ENCODE data around the gene TXN2. TPM values are rescaled to one million over a fixed set of nuclear protein-coding genes. Genes with fewer than 3 reads are reported as not detected.
A peak's percentile ranks its signal among the peaks of the same experiment; 100 is the strongest.

The TXN2 gene
- total RNA-seq, 8 experiments from 2014 or later: 44.9 to 82.2 (median 61.0) TPM

DNA sequence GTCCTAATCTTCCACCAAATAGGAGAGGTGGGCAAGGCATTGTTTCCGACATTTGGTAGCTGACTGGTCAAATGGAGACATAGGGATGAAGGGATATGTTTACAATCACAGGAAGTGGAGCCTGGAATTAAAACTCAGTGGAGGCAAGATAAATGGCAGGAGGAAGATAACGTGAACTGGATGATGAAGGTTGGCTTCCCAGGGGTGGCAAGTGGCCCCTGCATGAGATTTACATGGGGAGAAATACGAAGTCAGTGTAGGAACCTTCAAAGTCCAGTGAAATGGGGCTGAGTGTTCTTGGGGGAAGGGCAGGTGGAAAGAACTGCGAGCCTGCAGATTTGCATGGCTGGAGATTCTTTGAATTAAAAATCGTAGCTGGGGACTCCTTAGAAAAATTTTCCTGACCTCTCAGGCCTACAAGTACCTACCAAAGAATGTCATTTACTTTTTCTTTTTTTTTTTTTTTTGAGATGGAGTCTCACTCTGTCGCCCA lies 26.1 kb upstream of the TXN2 start:
- peaks cover 22 to 23% of the 10 kb centered on the region in 2 donors for H3K4me1 ChIP-seq (replicated peaks in 1 of 2)
- no peak for ATAC-seq (replicated peaks in 6 of 8)
- H3K27ac ChIP-seq: peak overlapping the region in 1 of 2 donors; percentile 73
- in situ Hi-C loops (cut with MboI; ENCODE audit: low pct_unique_long_range_greater_than_20kb in 2 of 9, low sequenced_read_pairs in 9 of 9, unreplicated experiment in 9 of 9): no loop called here
- 83 to 100% (median 100%) methylated on average over 1 to 5 of the region's 6 CpGs; no CpG with 5 or more reads in 2 of the 10 experiments for WGBS, 10 experiments
- peak overlapping the region; percentile 27 to 55 (median 33) for H3K4me3 ChIP-seq

DNA sequence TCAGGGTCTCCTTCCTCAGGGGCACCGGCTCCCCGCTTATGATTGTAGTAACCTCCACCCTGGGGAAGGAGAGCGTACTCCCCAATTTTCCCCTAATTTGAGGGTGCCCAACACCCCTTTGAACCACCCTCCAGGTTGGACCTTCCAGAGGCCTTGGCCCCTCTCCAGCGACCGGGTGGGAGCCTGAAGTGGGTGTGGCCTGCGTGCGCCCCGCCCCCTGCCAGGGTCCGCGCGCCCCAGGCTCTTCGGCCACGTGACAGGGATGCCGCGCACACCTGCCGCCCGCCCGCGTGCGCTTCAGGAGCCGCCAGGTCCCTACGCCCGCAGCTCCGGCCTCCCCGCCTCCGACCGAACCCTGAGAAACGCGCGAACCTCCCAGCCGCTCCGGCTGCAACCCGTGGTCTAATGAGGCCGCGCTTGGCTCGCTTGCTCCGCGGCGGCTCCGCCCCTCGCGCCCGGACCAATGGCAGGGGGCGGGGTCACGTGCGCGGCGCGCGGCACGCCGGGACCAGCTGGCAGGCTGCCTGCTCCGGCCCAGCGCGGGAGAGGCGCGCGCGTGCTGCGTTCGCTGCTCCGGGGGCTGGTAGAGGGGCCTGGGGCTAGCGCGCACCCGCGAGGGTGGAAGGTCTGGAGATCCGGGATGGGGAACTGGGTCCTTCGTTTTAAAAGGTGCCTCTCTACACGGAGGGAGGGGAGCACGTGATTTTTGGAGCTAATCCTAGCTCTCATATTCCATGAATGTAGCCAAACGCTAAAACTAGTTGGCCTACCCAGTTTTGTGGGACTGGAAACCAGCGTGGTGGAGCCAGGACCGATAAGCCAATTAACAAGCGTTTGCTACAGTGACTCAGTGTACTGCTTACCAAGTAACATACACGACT lies 25.4 kb upstream of the TXN2 start, which contains the start of gene FOXRED2:
FOXRED2 (minus strand) TSS at position 404 of the 881 bp plus-strand sequence. CDS start 618 bp downstream, outside the sequence.
- peak within 1 kb of the TSS; percentile 67 to 81 for H3K27ac ChIP-seq
- H3K4me3 ChIP-seq: peak within 1 kb of the TSS; percentile 27 to 55 (median 33)
- WGBS, 10 experiments: 10 to 100% (median 24%) methylated on average over 2 to 10 of the region's 75 CpGs; no CpG with 5 or more reads in 4 of the 10 experiments
- in situ Hi-C loops (cut with MboI; ENCODE audit: low pct_unique_long_range_greater_than_20kb in 2 of 9, low sequenced_read_pairs in 9 of 9, unreplicated experiment in 9 of 9): no loop called here
- ATAC-seq (replicated peaks in 6 of 8): peak; percentile 69 to 97 (median 95)
- peaks cover 22 to 23% of the 10 kb centered on the region in 2 donors for H3K4me1 ChIP-seq (replicated peaks in 1 of 2)

DNA sequence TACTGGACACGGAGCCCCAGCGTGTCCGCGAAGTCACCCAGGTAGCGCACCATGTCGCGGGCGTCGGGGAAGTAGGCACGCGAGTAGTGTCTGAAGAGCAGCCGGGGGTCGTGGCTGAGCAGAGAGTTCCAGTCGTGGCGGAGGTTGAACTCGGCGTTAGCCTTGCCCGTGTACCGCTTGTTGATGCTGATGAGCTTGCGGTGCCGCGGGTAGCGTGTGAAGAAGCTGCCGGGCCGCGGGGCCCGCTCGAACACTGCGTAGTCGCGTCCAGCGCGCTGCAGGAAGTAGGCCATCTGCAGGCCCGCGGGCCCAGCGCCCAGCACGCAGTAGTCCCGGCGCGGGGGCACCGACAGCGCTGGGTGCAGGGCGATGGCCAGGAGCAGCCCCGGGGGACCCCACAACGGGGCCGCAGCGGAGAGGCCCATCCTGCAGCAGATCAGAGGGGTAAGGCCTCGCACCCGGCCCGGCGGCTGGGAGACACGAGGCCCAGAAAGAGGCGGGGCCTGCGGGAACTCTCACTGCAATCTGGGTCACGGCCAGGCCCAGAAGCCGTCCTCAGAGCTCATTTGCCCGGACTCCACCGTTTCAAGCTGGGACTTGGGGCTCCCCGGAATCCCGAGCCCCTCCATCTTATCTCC lies 24.7 kb upstream of the TXN2 start:
- in situ Hi-C loops (cut with MboI; ENCODE audit: low pct_unique_long_range_greater_than_20kb in 2 of 9, low sequenced_read_pairs in 9 of 9, unreplicated experiment in 9 of 9): no loop called here
- peak overlapping the region; percentile 67 to 81 for H3K27ac ChIP-seq
- peaks cover 22 to 23% of the 10 kb centered on the region in 2 donors for H3K4me1 ChIP-seq (replicated peaks in 1 of 2)
- WGBS, 10 experiments: 50 to 100% (median 95%) methylated on average over 2 to 31 of the region's 60 CpGs; no CpG with 5 or more reads in 4 of the 10 experiments
- H3K4me3 ChIP-seq: peak overlapping the region; percentile 27 to 55 (median 33)
- ATAC-seq (replicated peaks in 6 of 8): peak in 1 of 8 experiments; percentile 0

GRCh38 chr22:36497910-36498665 lies 16.6 kb upstream of the TXN2 start:
- ATAC-seq (replicated peaks in 6 of 8): peak in 6 of 8 experiments; percentile 12 to 61 (median 14)
- Histone ChIP-seq H3K4me1 (replicated peaks in 1 of 2) (no peaks in the 10 kb centered on the region), H3K4me3 (no peak overlapping the region), H3K27ac (no peak overlapping the region)
- WGBS, 10 experiments: 67 to 100% (median 90%) methylated on average over 1 to 11 of the region's 30 CpGs; no CpG with 5 or more reads in 2 of the 10 experiments
- in situ Hi-C loops (cut with MboI; ENCODE audit: low pct_unique_long_range_greater_than_20kb in 2 of 9, low sequenced_read_pairs in 9 of 9, unreplicated experiment in 9 of 9): no loop called here

GRCh38 chr22:36493690-36494110 lies 12.3 kb upstream of the TXN2 start:
- Histone ChIP-seq H3K27ac (no peak overlapping the region), H3K4me3 (no peak overlapping the region), H3K4me1 (replicated peaks in 1 of 2) (no peaks in the 10 kb centered on the region)
- whole genome bisulfite sequencing, 10 experiments: 79 to 93% (median 89%) methylated on average over 2 to 10 of the region's 16 CpGs; no CpG with 5 or more reads in 4 of the 10 experiments
- in situ Hi-C loops (cut with MboI; ENCODE audit: low pct_unique_long_range_greater_than_20kb in 2 of 9, low sequenced_read_pairs in 9 of 9, unreplicated experiment in 9 of 9): no loop called here
- no peak for ATAC-seq (replicated peaks in 6 of 8)

GRCh38 chr22:36492109-36492508 lies 10.7 kb upstream of the TXN2 start:
- Histone ChIP-seq H3K4me1 (replicated peaks in 1 of 2) (no peaks in the 10 kb centered on the region), H3K4me3 (no peak overlapping the region), H3K27ac (no peak overlapping the region)
- WGBS, 10 experiments: 80 to 100% (median 91%) methylated on average over 1 to 4 of the region's 5 CpGs; no CpG with 5 or more reads in 5 of the 10 experiments
- ATAC-seq (replicated peaks in 6 of 8): no peak
- in situ Hi-C loops (cut with MboI; ENCODE audit: low pct_unique_long_range_greater_than_20kb in 2 of 9, low sequenced_read_pairs in 9 of 9, unreplicated experiment in 9 of 9): no loop called here

- no peaks in the 10 kb centered on the region for H3K4me1 ChIP-seq (replicated peaks in 1 of 2)
- WGBS, 10 experiments: 60 to 100% (median 91%) methylated on average over 1 to 7 of the region's 7 CpGs; no CpG with 5 or more reads in 1 of the 10 experiments
- in situ Hi-C loops (cut with MboI; ENCODE audit: low pct_unique_long_range_greater_than_20kb in 2 of 9, low sequenced_read_pairs in 9 of 9, unreplicated experiment in 9 of 9): no loop called here
- ATAC-seq (replicated peaks in 6 of 8): peak in 3 of 8 experiments; percentile 25 to 96 (median 95)
- H3K27ac ChIP-seq: no peak overlapping the region
- no peak overlapping the region for H3K4me3 ChIP-seq
Observed at GRCh38 chr22:36491155-36491554, 9.7 kb upstream of the TXN2 start.

- in situ Hi-C loops (cut with MboI; ENCODE audit: low pct_unique_long_range_greater_than_20kb in 2 of 9, low sequenced_read_pairs in 9 of 9, unreplicated experiment in 9 of 9): no loop called here
- no peak overlapping the region for H3K4me3 ChIP-seq
- H3K4me1 ChIP-seq (replicated peaks in 1 of 2): peaks cover 6 to 7% of the 10 kb centered on the region in 2 donors
- 17 to 89% (median 79%) methylated on average over 1 to 8 of the region's 13 CpGs; no CpG with 5 or more reads in 1 of the 10 experiments for WGBS, 10 experiments
- no peak overlapping the region for H3K27ac ChIP-seq
- no peak for ATAC-seq (replicated peaks in 6 of 8)
Observed at GRCh38 chr22:36486619-36487384, 5.4 kb upstream of the TXN2 start.

DNA sequence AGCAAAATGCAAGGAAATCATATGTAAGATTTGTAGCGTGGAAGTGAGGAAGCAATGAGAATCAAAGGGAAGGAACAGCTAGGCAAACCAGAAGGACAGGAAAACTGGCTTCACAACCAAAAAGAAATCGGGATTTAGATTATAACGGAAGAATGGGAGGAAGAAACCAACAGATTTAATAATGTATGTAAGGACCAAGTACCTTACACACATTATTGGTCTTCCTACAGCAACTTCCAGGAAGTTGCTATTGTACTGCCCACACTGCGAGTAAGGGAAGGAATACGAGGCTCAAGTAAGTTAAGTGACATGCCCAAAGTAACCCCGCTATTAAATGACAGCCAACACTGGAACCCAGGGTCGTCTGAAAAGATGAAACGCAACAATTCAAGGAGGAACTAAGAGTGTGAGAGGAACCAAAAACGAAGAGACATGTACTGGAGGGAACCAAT lies 473 bp downstream of the TXN2 start:
- in situ Hi-C loops (cut with MboI; ENCODE audit: low pct_unique_long_range_greater_than_20kb in 2 of 9, low sequenced_read_pairs in 9 of 9, unreplicated experiment in 9 of 9): no loop called here
- 0 to 27% (median 7%) methylated on average over 2 to 8 of the region's 9 CpGs for WGBS, 10 experiments
- Histone ChIP-seq H3K4me3 (peak overlapping the region; percentile 65 to 92 (median 86)), H3K27ac (peak overlapping the region; percentile 98 to 100), H3K4me1 (replicated peaks in 1 of 2) (peaks cover 13 to 14% of the 10 kb centered on the region in 2 donors)
- peak in 1 of 8 experiments; percentile 2 for ATAC-seq (replicated peaks in 6 of 8)

DNA sequence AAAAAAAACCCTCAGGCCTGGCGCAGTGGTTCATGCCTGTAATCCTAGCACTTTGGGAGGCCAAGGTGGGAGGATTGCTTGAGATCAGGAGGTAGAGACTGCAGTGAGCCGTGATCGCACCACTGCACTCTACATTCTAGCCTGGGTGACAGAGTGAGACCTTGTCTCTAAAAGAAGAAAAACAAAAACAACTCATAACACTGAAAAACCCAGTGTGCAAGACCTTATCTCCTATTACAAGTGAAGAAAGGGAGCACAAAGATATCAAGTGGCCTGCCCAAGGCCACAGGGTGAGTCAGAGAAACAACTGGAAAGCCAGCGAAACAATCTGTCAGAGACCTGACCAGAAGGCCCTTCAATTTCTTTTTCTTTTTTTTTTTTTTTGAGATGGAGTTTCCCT lies 2.5 kb downstream of the TXN2 start:
- no peak overlapping the region for H3K27ac ChIP-seq
- H3K4me3 ChIP-seq: no peak overlapping the region
- no peak for ATAC-seq (replicated peaks in 6 of 8)

GRCh38 chr22:36475341-36475740 lies 6.1 kb downstream of the TXN2 start:
- Histone ChIP-seq H3K4me1 (replicated peaks in 1 of 2) (peaks cover 2 to 3% of the 10 kb centered on the region in 2 donors), H3K27ac (no peak overlapping the region), H3K4me3 (no peak overlapping the region)
- 87 to 100% (median 93%) methylated on average over 1 to 6 of the region's 6 CpGs; no CpG with 5 or more reads in 2 of the 10 experiments for WGBS, 10 experiments
- in situ Hi-C loops (cut with MboI; ENCODE audit: low pct_unique_long_range_greater_than_20kb in 2 of 9, low sequenced_read_pairs in 9 of 9, unreplicated experiment in 9 of 9): loop anchor here in 3 of 9 experiments (5.0 to 10.0 kb wide), 2 partner anchors 171 to 173 kb away; no protein-coding TSS in a partner anchor
- ATAC-seq (replicated peaks in 6 of 8): no peak

More for the DNA sequence above, 2.5 kb downstream of the TXN2 start:
- H3K4me1 ChIP-seq (replicated peaks in 1 of 2): peaks cover 13 to 14% of the 10 kb centered on the region in 2 donors
- in situ Hi-C loops (cut with MboI; ENCODE audit: low pct_unique_long_range_greater_than_20kb in 2 of 9, low sequenced_read_pairs in 9 of 9, unreplicated experiment in 9 of 9): loop anchor here in 3 of 9 experiments (5.0 to 10.0 kb wide), 2 partner anchors 174 to 177 kb away; no protein-coding TSS in a partner anchor
- 89 to 100% (median 100%) methylated on average over 1 to 3 of the region's 4 CpGs; no CpG with 5 or more reads in 3 of the 10 experiments for WGBS, 10 experiments
